HG02571 (cell line): ENCODE measurements around the gene ACSF2.
"Not testable (repeated sequence)": the region's sequence is repeated elsewhere in the genome, so short reads cannot be mapped to it uniquely, and the experiment has no call there.

ENCODE experiments used
- ATAC-seq: cut with Tn5 transposase; IDR thresholded peaks from one replicate; pipeline ENCODE4 v1.9.1; 2021; ENCODE audit warnings: mild to moderate bottlenecking, moderate library complexity; ENCODE audit not compliant: unreplicated experiment

The ACSF2 gene

GRCh38 chr17:50461550-50462132 lies 35.6 kb downstream of the ACSF2 start:
- no peak for ATAC-seq

GRCh38 chr17:50462446-50462845 lies 36.4 kb downstream of the ACSF2 start:
- ATAC-seq = no peak

GRCh38 chr17:50464121-50464520 lies 38.1 kb downstream of the ACSF2 start:
- ATAC-seq = no peak

- ATAC-seq = no peak
These were observed 38.7 kb downstream of the ACSF2 start for GRCh38 chr17:50464736-50465135.

- no peak for ATAC-seq
These were observed 39.2 kb downstream of the ACSF2 start for GRCh38 chr17:50465171-50465570.

GRCh38 chr17:50465635-50466034 lies 39.6 kb downstream of the ACSF2 start:
- no peak for ATAC-seq

- no peak for ATAC-seq
These were observed 40.5 kb downstream of the ACSF2 start for GRCh38 chr17:50466371-50467113.

- ATAC-seq = no peak
These were observed 41.3 kb downstream of the ACSF2 start for GRCh38 chr17:50467114-50467854.

GRCh38 chr17:50467855-50468303 lies 41.9 kb downstream of the ACSF2 start:
- no peak for ATAC-seq

- no peak for ATAC-seq
These were observed 42.5 kb downstream of the ACSF2 start, which contains the start of gene CHAD for GRCh38 chr17:50468304-50469207. Gene CHAD, minus strand, starts transcription at chr17:50468880. Its CDS starts 67 bp downstream, at chr17:50468813.

GRCh38 chr17:50469208-50469605 lies 43.2 kb downstream of the ACSF2 start:
- ATAC-seq = no peak

GRCh38 chr17:50469671-50470305 lies 43.8 kb downstream of the ACSF2 start:
- ATAC-seq = no peak

- ATAC-seq = no peak
These were observed 44.4 kb downstream of the ACSF2 start for GRCh38 chr17:50470426-50470825.

GRCh38 chr17:50471009-50471905 lies 45.2 kb downstream of the ACSF2 start:
- no peak for ATAC-seq

- no peak for ATAC-seq
These were observed 46.3 kb downstream of the ACSF2 start for GRCh38 chr17:50472286-50472685.

- not testable (repeated sequence) for ATAC-seq
These were observed 46.7 kb downstream of the ACSF2 start for GRCh38 chr17:50472761-50473161.

- no peak for ATAC-seq
These were observed 47.9 kb downstream of the ACSF2 start for GRCh38 chr17:50473901-50474300.

- no peak for ATAC-seq
These were observed 48.5 kb downstream of the ACSF2 start for GRCh38 chr17:50474523-50474922.

GRCh38 chr17:50475362-50475761 lies 49.3 kb downstream of the ACSF2 start:
- ATAC-seq = no peak
